HG02981 (cell line): ENCODE data around the gene PDZD7.
"Not testable (repeated sequence)": the region's sequence is repeated elsewhere in the genome, so short reads cannot be mapped to it uniquely, and the experiment has no call there.

Source experiments
- ATAC-seq: cut with Tn5 transposase; IDR thresholded peaks from one replicate; pipeline ENCODE4 v1.9.1; 2021; ENCODE audit warnings: mild to moderate bottlenecking, moderate library complexity; ENCODE audit not compliant: unreplicated experiment

The PDZD7 gene

GRCh38 chr10:101041252-101041761, 10.4 kb upstream of the PDZD7 start:
- ATAC-seq = peak; percentile 48

DNA sequence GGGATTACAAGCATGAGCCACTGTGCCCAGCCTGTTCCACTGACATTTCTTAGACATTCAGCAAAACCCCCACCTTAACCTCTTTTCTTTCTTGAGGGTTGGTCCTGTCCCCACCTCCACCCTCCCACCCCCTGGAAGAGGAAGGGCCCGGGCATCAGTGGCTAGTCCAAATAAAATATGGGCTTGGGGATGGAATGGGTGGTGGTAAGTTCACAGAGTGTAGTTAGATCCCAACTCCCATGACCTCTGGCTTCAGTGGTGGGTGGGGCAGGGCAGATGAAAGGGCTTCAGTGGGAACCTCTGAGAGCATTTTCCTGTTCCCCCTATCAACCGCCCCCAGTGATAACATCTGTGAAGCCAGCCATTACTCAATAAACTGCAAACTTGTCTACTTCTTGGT, 9.9 kb upstream of the PDZD7 start:
- ATAC-seq = no peak

DNA sequence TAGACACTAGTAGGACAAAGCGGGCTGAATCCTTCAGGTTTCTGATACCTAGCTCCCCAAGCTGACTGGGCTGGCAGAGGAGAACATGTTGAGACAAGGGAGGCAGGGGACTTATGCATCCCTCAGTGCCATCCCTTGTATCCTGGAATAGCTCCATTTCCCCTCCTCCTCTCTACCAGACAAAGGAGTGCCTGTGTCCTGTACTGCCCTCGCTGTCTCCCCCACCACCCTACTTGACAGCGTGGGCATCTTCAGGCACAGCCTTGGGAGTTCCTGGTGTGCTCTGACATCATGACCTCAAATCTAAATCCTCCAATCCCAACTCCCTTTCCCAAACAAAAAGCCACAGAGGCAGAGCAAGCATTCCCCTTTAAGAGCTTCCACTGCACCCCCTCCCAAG, 9.1 kb upstream of the PDZD7 start:
- ATAC-seq = no peak

GRCh38 chr10:101038484-101038883, 7.6 kb upstream of the PDZD7 start:
- ATAC-seq = no peak

GRCh38 chr10:101036726-101037125, 5.8 kb upstream of the PDZD7 start:
- ATAC-seq = no peak

DNA sequence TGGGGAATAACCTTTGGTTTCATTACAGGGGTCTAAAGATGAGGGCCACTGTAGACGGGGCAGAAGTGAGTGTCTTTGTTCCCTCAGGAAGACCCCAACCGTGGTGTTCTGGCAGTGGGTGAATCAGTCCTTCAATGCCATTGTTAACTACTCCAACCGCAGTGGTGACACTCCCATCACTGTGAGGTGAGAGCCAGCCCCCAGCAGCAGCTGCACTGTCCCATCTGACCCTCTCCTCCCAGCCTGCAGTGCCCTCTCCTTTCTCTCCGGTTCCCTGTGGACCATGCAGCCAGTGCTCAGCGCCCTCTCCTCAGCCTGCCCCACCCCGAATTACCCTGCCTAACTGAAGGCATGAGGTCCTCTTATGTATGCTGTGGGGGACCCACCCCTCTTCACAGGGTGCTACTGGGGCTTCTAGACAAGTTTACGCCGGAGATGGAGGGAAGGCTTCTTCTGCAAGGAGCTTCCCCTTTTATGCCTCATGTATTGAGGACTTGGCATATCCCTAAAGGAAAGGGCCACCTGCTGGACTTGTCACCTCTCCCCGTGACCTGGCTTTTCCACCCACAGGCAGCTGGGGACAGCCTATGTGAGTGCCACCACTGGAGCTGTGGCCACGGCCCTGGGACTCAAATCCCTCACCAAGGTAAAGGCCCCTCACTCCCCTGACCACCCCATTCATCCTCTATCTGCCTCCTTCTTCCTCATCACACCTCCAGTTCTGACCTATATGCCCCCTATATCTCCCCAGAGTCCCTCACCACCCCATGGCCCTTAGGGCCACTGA, 5.2 kb upstream of the PDZD7 start:
- no peak for ATAC-seq

GRCh38 chr10:101035314-101035713, 4.4 kb upstream of the PDZD7 start:
- ATAC-seq = no peak

- not testable (repeated sequence) for ATAC-seq
Measured at GRCh38 chr10:101034404-101034803, 3.5 kb upstream of the PDZD7 start.

GRCh38 chr10:101033276-101033675, 2.3 kb upstream of the PDZD7 start:
- ATAC-seq = no peak

DNA sequence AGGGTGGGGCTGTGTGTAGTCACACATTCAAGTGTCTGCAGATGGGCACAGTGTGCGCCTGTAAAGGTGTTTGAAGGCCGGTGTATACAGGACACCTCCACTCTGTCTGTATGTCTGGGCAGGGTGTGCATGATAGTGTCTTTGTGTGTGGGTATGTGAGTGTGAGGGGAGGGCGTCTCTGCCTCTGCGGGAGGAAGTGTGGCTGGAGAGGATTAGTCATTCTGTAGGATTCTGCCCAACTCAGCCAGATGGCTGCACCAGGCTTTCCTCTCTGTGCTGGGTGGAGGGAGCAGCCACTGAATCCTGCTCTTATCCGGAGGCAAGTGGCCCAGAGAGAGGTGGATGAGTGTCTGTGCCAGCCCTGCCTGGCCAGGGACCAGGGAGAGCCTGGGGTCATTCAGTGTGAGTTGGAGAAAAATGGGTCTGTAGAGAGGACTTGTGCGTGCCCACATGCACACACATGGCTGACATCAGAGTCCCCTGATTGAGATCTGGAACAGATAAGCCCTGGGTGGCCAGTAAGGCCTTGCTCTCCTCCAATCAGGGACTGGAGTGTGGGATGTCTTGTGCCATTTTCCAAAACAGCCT, 1.8 kb upstream of the PDZD7 start:
- ATAC-seq = no peak

- no peak for ATAC-seq
Measured at GRCh38 chr10:101031796-101032636, 1.1 kb upstream of the PDZD7 start.

DNA sequence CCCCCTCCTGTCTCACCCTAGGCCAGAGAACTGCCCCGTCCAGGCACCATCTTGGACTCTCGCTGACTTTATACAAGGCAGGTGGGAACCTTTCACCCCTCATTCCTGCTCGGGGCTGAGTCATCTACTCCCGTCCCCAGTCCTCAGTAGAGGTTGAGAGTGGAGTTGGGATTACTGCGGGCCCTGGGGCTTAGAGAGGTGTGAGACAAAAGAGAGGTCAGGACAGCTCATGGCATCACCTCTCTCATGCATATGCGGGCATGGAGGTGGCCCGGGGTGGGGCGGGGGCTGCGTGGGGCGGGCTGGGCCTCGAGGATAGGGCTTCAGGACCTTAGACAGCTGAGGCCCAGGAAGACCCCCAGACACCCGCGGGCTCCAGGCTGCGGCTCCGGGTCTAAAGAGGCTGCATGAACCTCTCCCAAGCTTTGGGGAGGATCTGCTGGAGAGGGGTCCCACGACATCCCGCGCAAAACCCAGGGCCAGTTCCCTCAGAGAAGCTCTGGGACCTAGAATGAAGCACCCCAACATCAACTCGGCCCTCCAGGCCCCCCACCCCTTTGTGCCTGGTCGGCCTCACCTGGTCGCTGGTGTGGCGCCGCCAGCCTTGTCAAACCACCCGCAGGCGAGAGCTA, 317 bp downstream of the PDZD7 start:
- no peak for ATAC-seq

DNA sequence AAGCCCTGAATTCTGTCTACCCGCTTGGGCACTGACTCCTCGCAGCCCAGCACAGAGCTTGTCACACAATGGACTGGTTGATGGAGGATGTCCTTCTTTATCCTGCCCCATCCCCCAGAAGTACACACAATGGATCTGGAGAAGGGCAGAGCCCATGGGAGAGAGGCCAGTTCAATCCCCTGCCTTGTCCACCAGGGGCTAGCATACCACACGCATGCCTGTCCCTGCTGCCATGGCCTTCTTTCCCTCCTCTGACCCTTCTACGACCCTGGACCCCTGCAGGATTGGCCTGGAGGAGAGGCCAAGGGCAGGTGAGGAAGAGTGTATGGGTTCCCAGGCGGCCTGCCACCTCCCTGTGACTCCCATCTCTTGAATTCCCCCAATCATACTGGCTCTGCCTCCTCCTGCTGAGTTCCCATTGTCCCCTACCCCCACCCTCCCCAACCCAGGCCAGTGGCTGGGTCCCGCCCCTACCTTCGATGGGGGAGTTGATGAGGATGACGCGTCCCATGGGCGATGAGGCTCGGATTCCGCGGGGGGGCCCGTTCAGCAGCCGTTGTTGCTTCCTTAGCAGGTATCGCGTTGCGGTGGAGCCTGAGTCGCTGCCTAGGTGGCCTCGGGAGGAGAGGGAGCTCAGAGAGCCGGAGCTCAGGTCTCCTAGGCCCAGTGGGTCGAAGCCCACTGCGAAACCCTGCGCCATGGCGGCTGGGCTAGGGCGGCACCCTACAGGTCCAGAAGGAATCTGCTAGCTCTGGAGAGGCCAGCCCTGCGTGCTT, 1.2 kb downstream of the PDZD7 start:
- ATAC-seq = no peak

DNA sequence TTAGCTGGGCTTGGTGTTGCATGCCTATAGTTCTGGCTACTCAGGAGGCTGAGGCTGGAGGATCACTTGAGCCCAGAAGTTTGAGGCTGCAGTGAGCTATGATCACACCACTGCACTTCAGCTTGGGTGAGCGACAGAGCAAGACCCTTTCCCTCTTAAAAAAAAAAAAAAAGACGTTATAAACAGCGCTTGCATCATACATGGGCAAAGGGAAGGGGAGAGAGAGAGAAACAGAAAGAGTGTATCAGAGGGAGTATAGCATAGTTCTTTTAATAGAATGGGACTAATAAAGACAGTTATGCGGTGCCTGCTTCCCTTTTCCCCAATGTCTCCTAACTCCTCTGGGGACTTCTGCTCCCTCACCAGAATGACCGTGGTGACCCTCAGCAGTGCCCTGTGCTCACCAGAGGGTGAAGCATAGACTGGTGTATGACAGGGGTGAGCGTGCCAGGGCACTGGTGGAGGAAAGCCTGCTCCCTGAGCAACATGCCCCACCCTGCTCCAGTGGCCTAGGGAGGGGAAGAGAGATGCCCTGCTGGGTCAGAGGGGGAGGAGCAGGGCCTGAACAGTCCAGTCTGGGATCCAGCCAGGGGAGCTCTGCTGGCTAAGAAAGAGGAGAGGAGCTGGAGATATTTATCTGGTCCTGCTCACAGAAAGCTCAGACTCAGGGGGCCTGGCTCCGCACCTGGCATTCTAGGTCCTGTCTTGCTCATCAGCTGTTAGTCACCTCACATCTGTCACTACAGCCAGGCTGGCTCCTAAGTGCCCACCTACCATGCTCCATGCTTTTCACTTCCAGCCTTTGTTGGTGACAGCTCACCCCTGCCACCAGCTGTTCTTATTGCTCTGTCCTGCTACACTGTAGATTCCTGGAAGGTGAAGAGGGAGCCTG, 2.2 kb downstream of the PDZD7 start:
- ATAC-seq = no peak

DNA sequence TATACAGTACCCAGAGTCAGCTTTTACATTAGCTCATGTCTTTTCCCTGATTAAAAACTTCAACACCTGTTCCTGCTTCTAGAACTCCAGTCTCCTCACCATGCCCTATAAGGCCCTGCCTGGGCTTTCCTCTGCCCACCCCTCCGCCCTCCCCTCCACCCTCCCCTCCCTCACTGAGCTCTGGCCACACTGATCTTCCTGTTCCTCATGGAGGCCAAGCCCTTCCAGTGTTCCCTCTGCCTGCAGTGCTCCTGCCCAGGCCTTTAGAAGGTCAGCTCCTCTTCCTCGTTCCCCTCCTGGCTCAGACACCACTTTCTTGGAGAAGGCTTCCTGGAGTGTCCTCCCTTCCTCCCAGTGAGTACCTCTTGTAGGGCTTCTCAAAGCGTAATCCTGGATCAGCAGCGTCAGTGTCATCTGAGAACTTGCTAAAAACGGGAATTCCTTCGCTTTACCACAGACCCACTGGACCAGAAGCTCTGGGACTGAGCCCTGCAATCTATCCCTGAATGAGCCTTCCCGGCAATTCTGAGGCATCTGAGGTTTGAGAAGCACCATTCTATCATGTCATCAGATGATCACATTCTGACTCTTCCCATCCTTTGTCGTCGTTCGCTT, 3.7 kb downstream of the PDZD7 start:
- ATAC-seq = no peak

- ATAC-seq = no peak
Measured at GRCh38 chr10:101022967-101023705, 7.8 kb downstream of the PDZD7 start.

- no peak for ATAC-seq
Measured at GRCh38 chr10:101021692-101022251, 9.2 kb downstream of the PDZD7 start.

GRCh38 chr10:101021239-101021638, 9.7 kb downstream of the PDZD7 start:
- no peak for ATAC-seq
